GM18858 (cell line): ENCODE measurements around the gene WDR64.

Experiments
- ATAC-seq: cut with Tn5 transposase; IDR thresholded peaks from one replicate; pipeline ENCODE4 v1.9.1; 2021; ENCODE audit not compliant: unreplicated experiment

Gene WDR64

DNA sequence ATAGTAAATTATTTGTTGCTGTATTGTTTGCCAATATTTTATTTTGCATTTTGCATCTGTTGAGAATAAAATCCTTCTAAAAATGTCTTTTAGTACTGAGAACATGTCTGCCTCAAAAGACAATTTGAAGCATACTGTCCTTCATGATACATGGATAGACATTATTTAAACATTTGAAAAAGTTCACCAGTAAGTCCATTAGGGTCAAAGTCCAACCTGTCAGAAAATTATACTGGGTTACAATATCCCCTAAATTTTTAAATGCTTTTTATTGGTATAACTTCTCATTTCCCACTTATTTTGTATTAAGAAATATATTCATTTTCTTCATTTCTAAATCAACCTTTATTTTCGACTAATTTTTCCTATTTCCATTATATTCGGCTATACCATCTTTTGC lies 21.2 kb upstream of the WDR64 start:
- ATAC-seq, result no peak

DNA sequence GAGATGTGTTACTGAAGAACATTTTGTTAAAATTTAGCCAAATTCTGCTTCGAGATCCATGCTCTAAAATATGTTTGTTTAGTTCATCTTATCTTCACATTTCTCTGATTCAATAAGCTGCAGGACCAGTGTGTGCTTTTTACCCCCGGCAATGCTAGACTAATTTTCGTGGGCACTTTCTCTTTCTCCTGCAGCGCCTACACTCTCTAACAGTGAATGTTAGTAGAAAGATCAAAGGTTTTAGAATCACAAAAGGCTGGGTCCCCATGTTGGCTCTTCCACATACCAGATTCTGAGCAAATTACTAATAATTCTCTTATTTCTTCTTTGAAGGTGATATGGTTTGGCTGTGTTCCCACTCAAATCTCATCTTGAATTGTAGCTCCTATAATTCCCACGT lies 20.4 kb upstream of the WDR64 start:
- ATAC-seq, result no peak

GRCh38 chr1:241632987-241633386 lies 19.1 kb upstream of the WDR64 start:
- no peak for ATAC-seq

GRCh38 chr1:241635556-241636152 lies 16.4 kb upstream of the WDR64 start:
- ATAC-seq, result peak; percentile 24

- ATAC-seq, result no peak
These were observed 15.8 kb upstream of the WDR64 start for GRCh38 chr1:241636291-241636690.

- no peak for ATAC-seq
These were observed 15.0 kb upstream of the WDR64 start for GRCh38 chr1:241637046-241637590.

- no peak for ATAC-seq
These were observed 14.5 kb upstream of the WDR64 start for GRCh38 chr1:241637604-241638003.

DNA sequence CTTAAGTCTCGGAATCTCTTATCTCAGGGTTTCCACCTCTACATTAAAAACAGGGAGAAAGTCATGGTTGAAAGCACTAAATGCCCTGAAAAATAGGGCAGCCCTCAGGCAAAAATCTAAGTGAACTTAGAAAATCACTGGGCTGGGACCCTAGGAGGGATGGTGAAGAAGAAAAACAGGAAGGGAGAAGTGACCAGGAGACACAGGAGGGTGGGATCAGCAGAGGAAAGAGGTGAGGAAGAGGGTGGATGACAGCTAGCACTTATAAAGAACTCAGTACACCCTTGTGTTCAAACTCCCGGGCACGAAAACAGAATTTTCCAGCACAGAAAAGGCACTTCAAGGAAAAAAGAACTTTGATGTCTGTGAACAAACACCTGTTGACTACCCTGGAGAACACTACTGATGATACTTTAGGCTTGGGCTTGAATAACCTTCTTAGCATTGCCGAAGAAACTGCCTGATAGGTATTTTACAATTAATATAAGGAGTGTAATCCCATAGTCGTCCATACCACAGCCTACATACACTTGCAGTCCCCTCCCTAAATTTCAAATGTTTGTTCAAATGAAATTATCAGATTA lies 13.9 kb upstream of the WDR64 start:
- no peak for ATAC-seq

DNA sequence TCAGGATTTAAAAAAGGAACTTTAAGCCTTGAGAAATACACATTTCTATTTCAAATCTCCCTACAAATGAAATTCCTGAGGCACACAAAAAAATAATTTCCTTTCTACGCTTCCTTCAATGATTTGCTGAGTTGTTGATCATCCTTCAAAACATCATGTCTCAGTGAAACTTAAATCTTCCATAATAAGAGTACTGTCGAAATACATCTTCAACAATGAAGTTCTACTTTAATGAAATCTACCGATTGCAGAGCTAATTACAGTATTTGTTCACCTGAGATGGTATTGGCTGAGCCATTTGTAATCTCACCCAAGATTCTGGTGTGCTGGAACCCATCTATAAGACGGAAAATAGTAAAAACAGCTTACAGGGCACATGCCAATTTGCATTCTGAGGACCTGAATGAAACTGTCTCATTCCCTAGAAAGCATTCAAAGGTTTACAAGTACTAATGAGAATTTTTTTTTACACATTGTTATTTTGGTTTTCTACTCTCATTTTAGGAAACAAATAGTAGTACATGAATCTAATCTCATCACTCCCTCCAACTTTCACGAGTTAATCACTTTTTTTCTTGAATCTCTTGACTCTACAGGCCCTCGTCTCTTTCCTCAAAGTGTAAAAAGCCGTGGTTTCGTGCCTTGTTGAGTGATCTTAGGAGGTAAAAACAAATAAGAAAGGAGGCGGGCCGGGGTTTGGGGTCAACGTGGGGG lies 13.0 kb upstream of the WDR64 start:
- no peak for ATAC-seq

DNA sequence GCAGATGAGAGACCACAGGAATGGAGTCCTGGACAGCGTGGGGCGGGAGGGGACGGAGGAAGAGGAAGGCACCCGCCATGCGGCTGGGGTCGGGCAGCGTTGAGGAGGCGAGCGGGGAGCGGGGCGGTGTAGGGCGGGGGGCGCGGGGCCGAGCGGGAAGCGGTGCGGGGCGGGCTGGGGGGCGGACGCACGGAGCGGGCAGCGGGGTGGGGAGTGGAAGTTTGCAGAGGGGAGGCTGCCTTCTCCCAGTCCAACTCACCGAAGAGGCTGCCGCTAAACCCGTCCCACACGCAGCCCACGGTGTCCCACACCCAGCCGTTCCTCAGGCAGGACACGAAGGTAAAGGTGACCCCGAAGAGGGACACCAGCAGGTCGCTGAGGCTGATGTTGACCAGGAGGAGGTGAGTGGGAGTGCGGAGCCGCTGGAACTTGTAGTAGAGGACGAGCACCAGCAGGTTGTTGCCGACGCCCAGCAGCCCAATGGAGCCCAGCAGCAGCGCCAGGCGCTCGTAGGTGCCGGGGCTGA lies 12.4 kb upstream of the WDR64 start:
- peak; percentile 43 for ATAC-seq

DNA sequence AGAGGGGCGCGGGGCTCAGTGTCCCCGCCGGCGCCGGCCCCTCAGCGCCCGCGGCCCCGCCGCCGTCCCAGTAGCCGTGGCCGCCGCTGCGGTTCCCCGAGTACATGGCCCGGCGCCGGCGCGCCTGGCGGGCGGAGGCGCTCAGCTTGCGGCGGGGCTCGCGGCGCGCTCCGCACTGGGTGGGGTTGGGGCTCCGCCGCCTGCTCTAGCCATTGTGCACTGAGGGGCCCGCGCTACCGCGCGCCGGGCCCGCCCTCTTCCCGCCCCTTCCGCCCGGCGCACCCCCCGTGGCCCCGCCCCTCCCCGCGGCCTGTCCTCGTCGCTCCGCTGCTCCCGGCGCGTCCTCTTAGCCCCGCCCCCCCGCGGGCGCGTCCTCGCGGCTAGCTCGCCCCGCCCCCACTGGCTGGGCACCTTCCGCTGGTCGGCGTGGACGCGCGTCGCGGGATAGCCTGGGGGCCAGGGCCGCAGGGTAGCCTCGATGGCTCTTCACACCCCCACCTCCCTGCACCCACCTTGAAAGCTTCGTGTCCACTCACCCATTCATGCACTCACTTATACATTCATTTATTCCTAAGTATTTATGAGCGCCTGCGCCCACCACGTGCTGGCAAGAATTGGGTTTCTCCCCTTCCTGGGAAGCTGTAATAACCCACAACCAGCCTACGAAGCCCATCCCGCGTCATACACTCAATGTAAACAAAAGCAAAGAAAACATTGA lies 11.8 kb upstream of the WDR64 start, which contains the start of the genes CHML and OPN3:
TSS of gene CHML (minus strand) at position 221 of the 718 bp plus-strand sequence. CDS start 4,603 bp downstream, outside the sequence.
TSS of gene OPN3 (minus strand) at position 221 of the 718 bp plus-strand sequence. CDS start at position 106, 115 bp downstream.
- ATAC-seq, result peak; percentile 74

GRCh38 chr1:241640867-241641622 lies 11.0 kb upstream of the WDR64 start:
- no peak for ATAC-seq

GRCh38 chr1:241641773-241642592 lies 10.1 kb upstream of the WDR64 start:
- no peak for ATAC-seq

- ATAC-seq, result no peak
These were observed 9.5 kb upstream of the WDR64 start for GRCh38 chr1:241642593-241642944.

DNA sequence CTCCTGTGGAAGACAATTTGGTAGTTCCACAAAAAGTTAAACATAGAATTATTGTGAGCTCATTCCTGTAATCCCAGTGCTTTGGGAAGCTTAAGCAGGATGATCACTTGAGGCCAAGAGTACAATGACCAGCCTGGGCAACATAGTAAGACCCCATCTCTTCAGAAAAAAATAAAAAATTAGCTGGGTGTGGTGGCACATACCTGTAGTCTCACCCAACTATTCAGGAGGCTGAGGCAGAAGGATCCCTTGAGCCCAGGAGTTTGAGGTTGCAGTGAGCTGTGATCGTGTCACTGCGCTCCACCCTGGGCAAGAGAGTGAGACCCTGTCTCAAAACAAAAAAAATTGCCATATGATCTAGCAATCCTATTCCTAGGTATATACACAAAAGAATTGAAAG lies 7.8 kb upstream of the WDR64 start:
- no peak for ATAC-seq

- ATAC-seq, result no peak
These were observed 6.9 kb upstream of the WDR64 start for GRCh38 chr1:241645199-241645598.

- no peak for ATAC-seq
These were observed 5.9 kb upstream of the WDR64 start for GRCh38 chr1:241646201-241646600.

- ATAC-seq, result no peak
These were observed 4.4 kb upstream of the WDR64 start for GRCh38 chr1:241647658-241648057.

GRCh38 chr1:241648159-241648558 lies 3.9 kb upstream of the WDR64 start:
- no peak for ATAC-seq

DNA sequence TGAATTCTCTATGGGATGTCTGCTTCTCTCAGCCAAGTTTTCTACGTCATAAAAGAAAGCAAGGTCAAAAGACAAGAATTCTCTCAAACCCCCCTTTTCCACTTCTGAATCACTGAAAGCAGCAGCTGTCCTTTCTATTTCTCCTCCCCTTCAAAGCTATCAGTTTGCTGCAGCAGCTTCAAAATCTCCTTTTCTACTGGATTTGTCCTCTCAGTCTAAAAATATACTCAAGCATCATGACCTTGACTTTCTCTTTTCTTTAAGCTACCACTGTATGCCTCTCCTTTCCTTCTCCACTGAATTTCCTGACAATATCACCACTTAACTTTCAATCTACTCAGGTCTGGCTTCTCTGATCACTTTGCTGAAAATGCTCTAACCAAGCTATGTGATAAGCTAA lies 1.9 kb downstream of the WDR64 start:
- no peak for ATAC-seq
